Muscle layer of duodenum (tissue), 2 donors: ENCODE data around the gene CLEC3B.

Source experiments
- H3K27ac ChIP-seq: one replicate; pipeline ENCODE4 v1.7.0; 2013; ENCODE audit warnings: mild to moderate bottlenecking, low read length
- H3K27me3 ChIP-seq: one replicate; pipeline ENCODE4 v1.7.0; 2013; ENCODE audit warnings: low read depth, mild to moderate bottlenecking, control low read depth, low read length
- H3K36me3 ChIP-seq, 2 donors: one replicate each; pipeline ENCODE4 v1.7.0; 2013; ENCODE audit warnings: low read length in 2 of 2, control low read depth in 1 of 2, mild to moderate bottlenecking in 1 of 2; ENCODE audit not compliant: insufficient read depth in 2 of 2, control insufficient read depth in 1 of 2
- H3K4me1 ChIP-seq, 2 donors: one replicate each; pipeline ENCODE4 v1.7.0; 2013; ENCODE audit warnings: low read length in 2 of 2, mild to moderate bottlenecking in 2 of 2, control low read depth in 1 of 2, moderate library complexity in 1 of 2; ENCODE audit not compliant: insufficient read depth in 2 of 2, control insufficient read depth in 1 of 2
- H3K4me3 ChIP-seq, 2 donors: one replicate each; pipeline ENCODE4 v1.7.0; 2013; ENCODE audit warnings: low read length in 2 of 2, low read depth in 1 of 2, mild to moderate bottlenecking in 1 of 2
- H3K9me3 ChIP-seq, 2 donors: one replicate each; pipeline ENCODE4 v1.7.0; 2013; ENCODE audit warnings: low read length in 2 of 2, control low read depth in 1 of 2, mild to moderate bottlenecking in 1 of 2; ENCODE audit not compliant: control insufficient read depth in 1 of 2
- donor health status: healthy.

Gene CLEC3B

DNA sequence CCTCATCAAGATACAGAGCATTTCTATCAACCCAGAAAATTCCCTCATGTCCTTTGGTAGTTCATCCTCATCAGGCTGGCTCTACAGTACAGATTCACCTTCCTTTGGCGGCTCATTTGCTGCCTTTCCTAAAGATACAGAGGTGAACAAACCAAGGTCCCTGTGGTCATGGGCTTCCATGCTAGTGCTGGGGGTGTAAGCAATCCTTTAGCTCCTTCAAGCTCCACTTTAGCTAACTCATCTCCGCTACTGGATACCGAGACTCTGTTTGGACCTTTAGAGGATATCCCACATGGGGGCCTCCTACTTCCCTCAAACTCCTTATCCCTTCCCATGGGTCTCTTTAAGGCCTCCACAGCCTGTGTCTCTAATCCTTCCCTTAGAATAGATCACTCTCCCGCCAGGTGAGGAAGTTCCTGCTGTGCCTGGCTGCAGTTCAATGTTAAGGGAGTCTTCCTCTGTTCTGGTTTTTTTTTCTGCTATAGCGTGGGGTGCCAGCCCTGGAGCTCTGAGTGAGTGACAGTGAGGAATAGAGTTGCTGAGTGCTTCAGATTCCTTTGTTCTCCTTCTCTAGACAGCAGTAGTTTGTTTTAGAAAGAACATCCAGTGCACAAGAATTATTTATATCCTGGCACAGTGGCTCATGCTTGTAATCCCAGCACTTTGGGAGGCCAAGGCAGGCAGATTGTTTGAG, 30.7 kb downstream of the CLEC3B start:
- Histone ChIP-seq H3K4me3 (no peak overlapping the region), H3K4me1 (peaks cover 0 to 5% of the 10 kb centered on the region in 2 donors), H3K27ac (no peak overlapping the region), H3K36me3 (no peaks in the 10 kb centered on the region), H3K9me3 (no peaks in the 10 kb centered on the region), H3K27me3 (no peaks in the 10 kb centered on the region)

DNA sequence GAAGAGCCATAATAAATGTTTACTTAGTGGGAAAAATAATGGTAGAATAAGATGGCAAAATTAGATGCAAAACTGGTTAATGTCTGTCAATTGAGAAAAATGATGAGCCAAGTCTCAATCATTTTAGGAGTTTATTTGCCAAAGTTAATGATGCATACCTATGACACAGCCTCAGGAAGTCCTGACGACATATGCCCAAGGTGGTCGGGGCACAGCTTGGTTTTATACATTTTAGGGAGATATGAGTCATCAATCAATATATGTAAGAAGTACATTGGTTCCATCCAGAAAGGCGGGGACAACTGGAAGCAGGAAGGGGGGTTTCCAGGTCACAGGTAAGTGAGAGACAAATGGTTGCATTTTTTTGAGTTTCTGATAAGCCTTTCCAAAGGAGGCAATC, 31.5 kb downstream of the CLEC3B start:
- Histone ChIP-seq H3K4me1 (peaks cover 0 to 5% of the 10 kb centered on the region in 2 donors), H3K36me3 (no peaks in the 10 kb centered on the region), H3K27me3 (no peaks in the 10 kb centered on the region), H3K9me3 (no peaks in the 10 kb centered on the region), H3K4me3 (no peak overlapping the region), H3K27ac (no peak overlapping the region)

DNA sequence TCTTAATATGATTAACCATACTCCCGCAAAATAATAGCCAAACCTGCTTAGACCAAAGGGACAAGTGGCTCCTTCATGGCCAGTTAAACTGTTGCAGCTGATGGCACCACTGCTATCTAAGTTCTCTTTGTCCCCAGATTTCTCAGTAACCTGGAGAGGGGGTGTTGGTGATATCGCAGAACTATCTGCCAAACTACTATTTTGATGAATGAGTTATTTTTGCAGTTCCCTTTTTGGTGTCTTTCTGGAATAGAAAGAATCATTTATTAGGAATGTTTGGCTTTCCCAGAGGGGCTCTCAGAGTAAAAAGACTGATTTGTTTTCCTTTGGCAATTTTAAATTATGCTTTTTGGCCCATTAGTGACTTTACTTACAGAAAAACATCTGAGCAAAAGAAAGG, 33.0 kb downstream of the CLEC3B start:
- Histone ChIP-seq H3K4me3 (no peak overlapping the region), H3K36me3 (no peaks in the 10 kb centered on the region), H3K27ac (no peak overlapping the region), H3K27me3 (no peaks in the 10 kb centered on the region), H3K4me1 (peaks cover 0 to 5% of the 10 kb centered on the region in 2 donors), H3K9me3 (no peaks in the 10 kb centered on the region)

DNA sequence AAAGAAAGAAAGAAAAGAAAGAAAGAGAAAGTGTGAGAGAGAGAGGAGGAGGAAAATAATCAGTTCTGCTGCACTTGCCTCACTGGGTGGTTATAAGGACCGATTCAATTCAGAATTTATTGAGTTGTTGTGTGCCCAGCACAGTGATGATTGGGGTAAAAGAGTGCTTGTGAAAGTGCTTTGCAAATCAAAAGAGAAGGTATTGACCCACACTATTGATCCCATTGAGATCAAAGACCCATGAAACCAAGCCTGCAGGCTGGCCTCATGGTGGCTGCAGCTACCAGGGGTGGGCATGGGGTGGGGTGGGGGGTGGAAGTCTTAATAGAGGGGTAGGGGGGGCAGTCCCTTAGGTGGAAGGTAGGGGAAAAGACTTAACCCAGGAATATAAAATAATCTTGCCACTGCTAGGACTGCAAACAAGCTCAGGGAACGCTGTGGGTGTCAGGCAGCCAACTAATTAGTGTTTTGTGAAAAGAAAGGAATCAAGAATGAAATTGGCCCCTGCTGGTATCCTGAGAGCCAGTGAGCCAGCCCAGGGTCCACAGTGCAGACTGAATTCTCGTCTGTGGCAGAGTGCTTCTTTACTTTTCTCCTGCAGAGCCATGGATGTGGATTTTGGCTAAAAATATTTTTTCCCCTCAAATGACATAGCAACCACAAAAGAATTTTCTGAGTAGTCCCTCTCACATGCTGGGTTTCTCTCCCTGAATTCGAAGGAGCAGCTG, 34.2 kb downstream of the CLEC3B start:
- Histone ChIP-seq H3K36me3 (no peaks in the 10 kb centered on the region), H3K9me3 (no peaks in the 10 kb centered on the region), H3K27ac (no peak overlapping the region), H3K4me3 (no peak overlapping the region), H3K4me1 (peaks cover 0 to 5% of the 10 kb centered on the region in 2 donors), H3K27me3 (no peaks in the 10 kb centered on the region)

DNA sequence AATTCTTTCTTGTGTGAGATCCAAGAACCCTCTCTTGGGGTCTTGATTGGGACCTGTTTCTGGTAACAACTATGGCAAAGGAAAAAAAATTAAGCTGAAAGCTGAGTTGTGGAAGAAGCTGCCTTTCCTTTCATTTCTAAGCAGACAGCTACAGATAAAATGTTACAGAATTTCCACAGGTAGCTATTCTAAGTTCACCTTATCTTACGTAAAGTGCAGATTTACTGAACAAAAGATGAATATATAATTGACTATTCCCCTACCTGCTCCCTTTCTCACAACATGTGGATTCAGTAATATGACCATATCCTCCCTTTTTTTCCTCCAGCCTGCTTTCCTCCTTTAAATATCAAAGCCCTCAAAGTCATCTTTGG, 36.6 kb downstream of the CLEC3B start:
- Histone ChIP-seq H3K27ac (no peak overlapping the region), H3K4me1 (no peaks in the 10 kb centered on the region), H3K36me3 (no peaks in the 10 kb centered on the region), H3K27me3 (no peaks in the 10 kb centered on the region), H3K9me3 (no peaks in the 10 kb centered on the region), H3K4me3 (no peak overlapping the region)

DNA sequence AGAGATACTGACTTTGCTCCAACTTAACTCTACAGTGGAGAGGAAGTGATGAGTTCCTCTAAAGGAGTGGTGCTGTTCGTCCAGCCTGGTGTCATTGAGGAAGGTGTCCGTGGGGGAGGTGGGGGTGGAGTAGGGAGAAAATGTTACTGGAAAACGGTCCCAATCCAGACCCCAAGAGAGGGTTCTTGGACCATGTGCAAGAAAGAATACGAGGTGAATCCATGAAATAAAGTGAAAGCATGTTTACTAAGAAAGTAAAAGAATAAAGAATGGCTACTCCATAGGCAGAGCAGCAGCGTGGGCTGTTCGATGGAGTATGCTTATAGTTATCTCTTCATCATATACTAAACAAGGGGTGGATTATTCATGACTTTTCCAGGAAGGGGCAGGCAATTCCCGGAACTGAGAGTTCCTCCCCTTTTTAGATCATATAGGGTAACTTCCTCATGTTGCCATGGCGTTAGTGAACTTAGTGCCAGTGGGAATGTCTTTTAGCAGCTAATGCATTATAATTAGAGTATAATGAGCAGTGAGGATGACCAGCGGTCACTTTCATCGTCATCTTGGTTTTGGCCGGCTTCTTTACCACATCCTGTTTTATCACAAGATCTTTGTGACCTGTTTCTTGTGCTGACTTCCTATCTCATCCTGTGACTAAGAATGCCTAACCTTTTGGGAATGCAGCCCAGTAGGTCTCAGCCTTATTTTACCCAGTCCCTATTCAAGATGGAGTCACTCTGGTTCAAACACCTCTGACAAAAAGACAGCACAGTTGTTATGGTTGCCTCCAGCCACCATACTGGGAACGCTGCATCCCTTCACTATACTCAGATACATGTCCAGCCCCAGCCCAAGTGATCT, 38.6 kb downstream of the CLEC3B start:
- Histone ChIP-seq H3K9me3 (no peaks in the 10 kb centered on the region), H3K4me1 (no peaks in the 10 kb centered on the region), H3K27me3 (no peaks in the 10 kb centered on the region), H3K36me3 (no peaks in the 10 kb centered on the region), H3K27ac (peak overlapping the region; percentile 67), H3K4me3 (no peak overlapping the region)

DNA sequence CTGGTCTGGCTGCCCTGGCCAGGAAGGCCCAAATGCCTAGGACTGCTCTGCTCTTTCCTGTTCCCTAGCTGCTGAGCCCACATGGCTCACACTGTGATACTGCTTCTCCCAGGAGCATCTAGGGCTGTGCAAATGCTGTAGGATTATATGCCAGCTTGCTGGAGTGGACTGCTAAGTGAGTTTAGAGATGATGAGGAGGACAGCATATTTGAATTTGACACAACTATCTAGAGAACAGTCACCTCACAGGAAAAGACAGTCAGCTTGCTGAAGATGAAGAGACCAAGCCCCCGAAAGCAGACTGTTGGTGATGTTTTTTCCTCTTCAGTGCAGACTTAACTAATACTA, 39.2 kb downstream of the CLEC3B start:
- H3K4me1 ChIP-seq, result no peaks in the 10 kb centered on the region
- peak overlapping the region; percentile 67 for H3K27ac ChIP-seq
- no peaks in the 10 kb centered on the region for H3K36me3 ChIP-seq
- no peaks in the 10 kb centered on the region for H3K9me3 ChIP-seq
- no peaks in the 10 kb centered on the region for H3K27me3 ChIP-seq
- no peak overlapping the region for H3K4me3 ChIP-seq

DNA sequence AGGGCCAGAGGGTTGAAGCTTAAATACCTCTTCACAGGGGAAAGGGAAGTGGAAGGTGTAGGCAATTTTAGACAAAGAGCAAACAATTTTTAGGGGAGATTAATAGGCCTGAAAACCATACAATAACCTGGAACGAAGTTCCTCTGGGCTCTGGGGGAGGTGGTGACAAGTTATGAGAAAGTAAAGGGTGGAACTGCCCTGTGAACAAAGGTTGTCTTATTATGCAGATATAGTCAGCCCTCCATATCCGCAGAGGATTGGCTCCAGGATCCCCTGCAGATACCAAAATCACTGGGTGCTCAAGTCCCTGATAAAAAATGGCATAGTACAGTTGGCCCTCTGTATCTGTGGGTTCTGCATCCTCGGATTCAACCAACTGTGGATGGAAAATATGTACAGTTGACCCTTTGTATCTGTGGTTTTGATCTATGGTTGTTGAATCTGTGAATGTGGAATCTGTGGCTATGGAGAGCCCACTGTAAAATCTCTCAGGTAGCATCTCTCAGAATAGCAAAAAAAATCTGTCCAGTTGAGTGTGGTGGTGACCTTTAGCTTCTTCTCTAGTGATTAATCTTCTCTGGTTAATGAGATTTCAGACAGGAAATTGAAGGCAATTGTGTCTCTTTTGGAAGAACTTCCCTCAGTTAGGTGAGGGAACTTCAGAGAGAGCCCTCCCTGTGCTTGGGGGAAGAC, 40.2 kb downstream of the CLEC3B start:
- Histone ChIP-seq H3K36me3 (no peaks in the 10 kb centered on the region), H3K4me1 (no peaks in the 10 kb centered on the region), H3K4me3 (no peak overlapping the region), H3K27me3 (no peaks in the 10 kb centered on the region), H3K27ac (no peak overlapping the region), H3K9me3 (no peaks in the 10 kb centered on the region)

DNA sequence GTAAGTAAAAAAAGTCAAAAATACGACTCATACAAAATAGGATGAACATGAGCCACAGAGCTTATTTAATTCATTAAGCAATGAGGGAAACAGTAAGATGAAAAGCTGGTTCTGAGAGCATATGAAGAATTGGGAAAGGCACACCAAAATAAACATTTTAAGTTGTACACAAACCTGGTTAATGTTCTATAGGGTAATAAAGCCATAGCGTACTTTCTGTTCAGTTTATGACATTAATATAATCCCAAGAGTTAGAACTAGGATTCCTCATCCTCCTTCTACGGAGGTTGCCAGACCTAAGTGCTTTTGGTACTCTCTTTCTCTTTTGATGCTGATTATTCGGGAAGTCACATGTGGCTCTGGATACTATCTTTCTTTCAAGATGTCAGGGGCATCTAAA, 41.4 kb downstream of the CLEC3B start:
- no peaks in the 10 kb centered on the region for H3K4me1 ChIP-seq
- no peaks in the 10 kb centered on the region for H3K9me3 ChIP-seq
- H3K27me3 ChIP-seq, result no peaks in the 10 kb centered on the region
- H3K27ac ChIP-seq, result no peak overlapping the region
- H3K4me3 ChIP-seq, result no peak overlapping the region
- no peaks in the 10 kb centered on the region for H3K36me3 ChIP-seq

DNA sequence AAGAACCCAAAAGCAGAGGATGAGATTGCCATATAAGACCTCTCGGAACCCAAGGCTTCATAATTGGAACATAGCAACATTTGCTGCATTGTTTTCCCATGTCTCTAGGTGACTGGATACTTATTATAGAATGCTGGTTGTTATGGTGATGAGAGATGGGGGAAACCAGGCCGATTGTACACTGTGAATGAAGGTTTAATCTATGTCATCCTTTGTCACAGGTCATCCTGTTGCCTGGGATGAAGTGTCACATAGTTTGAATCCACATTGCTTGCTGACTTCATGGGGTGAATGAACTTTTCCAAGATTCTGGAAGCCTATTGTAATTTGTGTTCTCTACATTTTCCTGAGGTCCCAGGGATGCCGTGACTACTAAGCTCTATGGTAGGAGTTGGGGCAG, 41.8 kb downstream of the CLEC3B start:
- H3K27me3 ChIP-seq, result no peaks in the 10 kb centered on the region
- no peaks in the 10 kb centered on the region for H3K36me3 ChIP-seq
- H3K4me1 ChIP-seq, result no peaks in the 10 kb centered on the region
- H3K9me3 ChIP-seq, result no peaks in the 10 kb centered on the region
- no peak overlapping the region for H3K27ac ChIP-seq
- H3K4me3 ChIP-seq, result no peak overlapping the region

DNA sequence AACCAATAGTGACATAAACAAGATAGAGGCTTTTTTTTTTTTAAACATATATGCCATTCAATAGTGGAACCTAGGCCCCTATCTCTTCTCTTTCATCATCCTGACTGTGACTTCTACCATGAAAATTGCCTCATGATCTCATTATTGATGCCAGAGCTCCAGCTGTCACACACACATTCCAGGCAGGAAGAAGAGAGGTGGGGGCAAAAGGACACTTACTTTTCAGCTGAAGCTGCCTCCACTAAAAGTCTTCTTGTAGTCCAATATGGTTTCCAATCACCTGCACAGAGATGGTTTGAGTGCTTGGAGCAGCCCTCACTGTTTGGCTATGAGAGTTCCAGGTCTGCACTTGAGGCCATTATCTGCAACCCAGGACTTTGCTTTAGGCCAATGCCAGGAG, 45.0 kb downstream of the CLEC3B start:
- Histone ChIP-seq H3K36me3 (no peaks in the 10 kb centered on the region), H3K4me3 (no peak overlapping the region), H3K9me3 (no peaks in the 10 kb centered on the region), H3K27ac (no peak overlapping the region), H3K4me1 (no peaks in the 10 kb centered on the region), H3K27me3 (no peaks in the 10 kb centered on the region)
